HG02840 (cell line): ENCODE data around the gene NPVF.
A peak's percentile ranks its signal among the peaks of the same experiment; 100 is the strongest.

Experiments
- ATAC-seq: cut with Tn5 transposase; IDR thresholded peaks from one replicate; pipeline ENCODE4 v1.9.1; 2021; ENCODE audit warnings: mild to moderate bottlenecking, moderate library complexity, moderate number of reproducible peaks; ENCODE audit not compliant: unreplicated experiment, low FRiP score

Gene NPVF

GRCh38 chr7:25179771-25180591 lies 48.3 kb downstream of the NPVF start:
- peak; percentile 95 for ATAC-seq

GRCh38 chr7:25179325-25179724 lies 49.0 kb downstream of the NPVF start:
- no peak for ATAC-seq
